Measurements from ENCODE around the gene GALR3. TPM values are rescaled to one million over a fixed set of nuclear protein-coding genes. Genes with fewer than 3 reads are reported as not detected.

GALR3 gene
- total RNA-seq, 3 donors from 2014 or later: not detected

DNA sequence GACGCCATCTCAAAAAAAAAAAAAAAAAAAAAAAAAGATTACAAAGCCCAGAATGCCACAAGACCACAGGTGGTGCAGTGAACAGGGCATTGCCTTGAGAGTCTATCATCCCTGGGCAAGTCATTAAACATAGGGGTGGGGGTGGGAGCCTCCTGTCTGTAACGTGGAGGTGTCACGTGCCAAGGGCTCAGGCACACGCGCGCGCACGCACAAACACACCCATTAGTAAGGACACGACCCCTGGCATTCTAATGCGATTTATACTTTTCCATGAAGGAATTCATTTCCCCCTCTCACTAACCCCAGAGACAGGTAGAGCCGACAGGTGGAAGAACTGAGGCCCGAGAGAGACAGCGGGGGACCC lies 21.3 kb upstream of the GALR3 start:
- DNase-seq: peak in 2 of 3 donors; percentile 62 to 68
- H3K9me3 ChIP-seq: no peaks in the 10 kb centered on the region
- intact Hi-C loops (cut with DNase I, micrococcal nuclease): no loop called here
- H3K4me3 ChIP-seq: peak overlapping the region; percentile 34
- H3K4me1 ChIP-seq (ENCODE audit: low read depth): peaks cover 13% of the 10 kb centered on the region
- peak; percentile 31 for ATAC-seq
- H3K36me3 ChIP-seq (ENCODE audit: low read depth): no peaks in the 10 kb centered on the region
- TF ChIP-seq CTCF (IDR thresholded peaks at IDR 0.05): no peak

DNA sequence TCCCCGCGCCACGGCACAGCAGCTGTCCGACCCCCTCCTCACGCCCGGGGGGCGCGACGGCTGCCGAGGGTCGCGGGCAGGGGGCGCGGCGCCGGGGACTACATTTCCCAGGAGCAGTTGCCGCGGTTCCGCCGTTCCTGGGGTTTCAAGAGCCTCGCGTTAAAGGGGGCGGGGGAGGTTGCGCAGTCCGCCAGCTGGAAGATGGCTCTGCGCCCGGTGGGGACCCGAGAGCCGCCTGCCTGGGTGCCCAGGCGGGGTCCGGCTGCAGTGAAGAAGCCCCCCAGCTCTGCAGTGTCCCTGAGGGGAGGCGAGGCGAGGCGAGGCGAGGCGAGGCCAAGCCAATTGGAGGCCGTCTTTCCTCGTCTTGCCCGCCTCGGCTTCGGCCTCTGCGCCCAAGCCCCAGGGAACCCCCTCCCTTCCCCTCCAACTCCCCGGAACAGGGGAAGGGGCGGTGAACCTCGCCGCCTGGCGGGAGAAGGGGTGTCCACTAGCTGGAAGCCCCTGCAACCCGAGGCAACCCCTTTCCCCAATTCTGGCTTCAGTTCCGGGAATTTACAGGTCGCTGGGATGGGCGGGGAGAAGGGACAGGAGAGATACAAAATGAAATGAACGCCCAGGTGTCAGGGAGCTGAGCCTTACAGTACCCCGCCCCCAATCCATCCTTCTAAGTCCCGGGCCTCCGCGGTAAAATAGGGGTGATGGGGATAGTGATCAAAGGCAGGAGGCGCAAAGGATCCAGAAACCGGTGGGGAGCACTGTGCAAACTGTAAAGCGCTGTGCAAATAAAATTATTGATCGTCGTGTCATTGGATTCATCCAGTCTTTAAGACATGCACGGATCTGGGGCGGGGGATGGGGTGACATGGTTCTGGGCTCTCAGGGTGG lies 20.6 kb upstream of the GALR3 start:
- Histone ChIP-seq H3K4me3 (peak overlapping the region; percentile 34), H3K36me3 (ENCODE audit: low read depth) (no peaks in the 10 kb centered on the region), H3K9me3 (no peaks in the 10 kb centered on the region), H3K4me1 (ENCODE audit: low read depth) (peaks cover 18% of the 10 kb centered on the region)
- DNase-seq (peak; percentile 77 to 83 (median 79)), ATAC-seq (peak; percentile 51)
- no peak for TF ChIP-seq CTCF (IDR thresholded peaks at IDR 0.05)
- intact Hi-C loops (cut with DNase I, micrococcal nuclease): no loop called here

GRCh38 chr22:37803195-37803638 lies 20.0 kb upstream of the GALR3 start:
- Histone ChIP-seq H3K36me3 (ENCODE audit: low read depth) (no peaks in the 10 kb centered on the region), H3K4me3 (no peak overlapping the region)
- peak in 1 of 3 donors; percentile 47 for DNase-seq

DNA sequence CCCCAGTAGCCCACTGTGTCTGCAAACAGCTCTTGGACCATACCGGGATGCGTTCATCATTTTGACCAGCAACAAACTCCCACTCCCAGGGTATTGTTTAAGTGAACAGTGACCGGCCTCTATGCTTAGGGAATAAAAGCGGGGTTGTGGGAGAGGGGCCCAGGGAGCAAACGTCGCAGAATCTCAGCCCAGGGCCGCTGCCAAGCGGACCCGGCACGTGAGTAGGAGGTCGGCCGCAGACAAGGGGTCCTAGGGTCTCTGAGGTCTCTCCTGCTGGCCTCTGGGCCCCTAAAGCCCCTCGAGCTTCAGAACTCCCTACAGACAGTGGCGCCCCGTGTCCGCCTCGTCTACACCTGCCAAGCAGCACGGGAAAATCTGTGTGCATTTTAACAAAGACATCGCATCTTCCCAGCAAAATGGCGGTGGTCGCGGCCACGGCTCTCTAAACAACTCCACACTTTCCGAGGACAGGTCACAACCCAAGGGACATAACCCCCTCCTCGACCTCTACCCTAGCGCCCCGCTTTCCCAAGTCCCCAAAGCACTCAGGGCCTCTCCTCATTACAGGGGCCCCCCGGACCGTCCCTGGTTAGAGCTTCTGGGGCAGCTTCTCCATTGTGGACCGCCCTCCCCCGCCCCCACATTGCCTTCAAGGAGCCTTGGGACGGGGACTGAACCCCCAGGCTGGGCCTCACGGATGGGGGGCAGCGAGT lies 19.4 kb upstream of the GALR3 start:
- H3K4me3 ChIP-seq: no peak overlapping the region
- DNase-seq (peak in 2 of 3 donors; percentile 44 to 49), ATAC-seq (no peak)
- no peaks in the 10 kb centered on the region for H3K36me3 ChIP-seq (ENCODE audit: low read depth)
- peaks cover 29% of the 10 kb centered on the region for H3K4me1 ChIP-seq (ENCODE audit: low read depth)
- no peak for TF ChIP-seq CTCF (IDR thresholded peaks at IDR 0.05)
- intact Hi-C loops (cut with DNase I, micrococcal nuclease): no loop called here
- H3K9me3 ChIP-seq: no peaks in the 10 kb centered on the region

More at GRCh38 chr22:37803195-37803638, 20.0 kb upstream of the GALR3 start:
- H3K4me1 ChIP-seq (ENCODE audit: low read depth): peaks cover 23% of the 10 kb centered on the region
- no peak for TF ChIP-seq CTCF (IDR thresholded peaks at IDR 0.05)
- intact Hi-C loops (cut with DNase I, micrococcal nuclease): no loop called here
- no peaks in the 10 kb centered on the region for H3K9me3 ChIP-seq
- ATAC-seq: no peak

DNA sequence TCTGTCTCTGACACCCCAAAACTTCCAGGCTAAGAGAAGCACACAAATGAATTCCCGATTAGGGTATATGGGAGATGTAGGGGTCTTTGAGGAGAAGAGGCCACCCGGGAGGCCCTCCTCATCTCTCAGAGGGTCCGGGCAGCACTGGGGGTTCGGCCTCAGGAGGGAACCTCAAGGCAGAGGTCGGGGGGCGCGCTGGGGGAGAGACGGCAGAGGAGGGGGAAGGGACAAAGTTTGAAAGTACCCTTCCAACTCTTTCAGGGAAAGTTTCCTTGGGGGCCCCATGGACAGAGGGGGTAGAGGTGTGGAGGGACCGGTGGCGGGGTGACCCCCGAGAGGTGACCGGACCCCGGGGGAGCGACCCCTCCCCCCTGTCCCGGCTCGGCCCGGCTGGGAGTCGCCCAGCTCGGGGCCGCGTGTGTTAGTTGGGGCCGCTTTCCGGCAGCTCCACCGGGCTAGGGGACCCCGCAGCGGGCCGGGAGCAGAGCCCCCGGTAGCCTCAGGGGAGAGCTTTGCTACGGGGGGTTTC lies 18.8 kb upstream of the GALR3 start:
- Histone ChIP-seq H3K36me3 (ENCODE audit: low read depth) (no peaks in the 10 kb centered on the region), H3K4me1 (ENCODE audit: low read depth) (peaks cover 29% of the 10 kb centered on the region), H3K4me3 (no peak overlapping the region), H3K9me3 (no peaks in the 10 kb centered on the region)
- TF ChIP-seq CTCF (IDR thresholded peaks at IDR 0.05): no peak
- DNase-seq (peak in 1 of 3 donors; percentile 58), ATAC-seq (no peak)
- intact Hi-C loops (cut with DNase I, micrococcal nuclease): no loop called here

Data from mucosa of descending colon (tissue), 3 donors.